ENCODE results near the gene HJURP. TPM values are rescaled to one million over a fixed set of nuclear protein-coding genes. Genes with fewer than 3 reads are reported as not detected.

The HJURP gene
- total RNA-seq, 2 experiments from 2014 or later: 98.4 to 102 TPM

DNA sequence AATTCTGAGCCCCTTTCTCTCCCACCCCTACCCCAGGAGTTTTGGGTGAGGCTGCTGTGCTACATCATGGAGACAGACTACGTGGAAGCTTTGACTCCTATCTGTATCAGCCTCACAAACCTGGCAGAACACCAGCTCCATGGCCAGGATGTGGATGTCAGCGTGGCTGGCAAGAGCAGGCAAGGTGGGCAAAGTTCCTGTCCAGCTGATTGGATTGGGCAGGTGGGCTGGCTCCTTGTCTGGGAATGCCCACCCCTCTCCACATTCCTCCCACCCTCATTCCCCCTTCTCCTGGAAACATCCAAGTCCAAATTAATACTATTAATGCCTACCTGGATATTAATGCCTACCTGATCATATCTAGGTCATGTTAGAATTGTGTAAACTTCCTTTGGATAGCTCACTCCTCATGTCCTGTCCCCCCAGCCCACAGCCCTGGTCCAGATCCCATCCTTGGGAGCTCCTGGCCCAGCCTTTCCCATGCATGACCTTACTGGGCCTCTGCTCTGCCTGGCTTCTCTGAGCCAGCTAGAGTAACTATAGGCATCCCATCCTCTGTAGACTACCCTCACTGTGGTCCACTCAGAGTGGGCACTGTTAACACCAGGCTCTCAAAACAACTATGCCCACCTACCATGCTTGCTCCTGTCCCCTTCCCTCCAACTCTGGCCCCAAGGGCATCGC lies 52.1 kb downstream of the HJURP start:
- no peak overlapping the region for H3K27ac Mint-ChIP-seq
- H3K4me1 Mint-ChIP-seq (ENCODE audit: low read depth): no peaks in the 10 kb centered on the region
- H3K9me3 Mint-ChIP-seq: no peaks in the 10 kb centered on the region
- peaks cover 2% of the 10 kb centered on the region for H3K27me3 Mint-ChIP-seq
- H3K4me3 Mint-ChIP-seq: no peak overlapping the region
- no peaks in the 10 kb centered on the region for H3K36me3 Mint-ChIP-seq
- peak; percentile 3 for DNase-seq
- ChIA-PET CTCF (no interaction called here), POLR2A (no interaction called here)
- intact Hi-C loops (cut with micrococcal nuclease): no loop called here

DNA sequence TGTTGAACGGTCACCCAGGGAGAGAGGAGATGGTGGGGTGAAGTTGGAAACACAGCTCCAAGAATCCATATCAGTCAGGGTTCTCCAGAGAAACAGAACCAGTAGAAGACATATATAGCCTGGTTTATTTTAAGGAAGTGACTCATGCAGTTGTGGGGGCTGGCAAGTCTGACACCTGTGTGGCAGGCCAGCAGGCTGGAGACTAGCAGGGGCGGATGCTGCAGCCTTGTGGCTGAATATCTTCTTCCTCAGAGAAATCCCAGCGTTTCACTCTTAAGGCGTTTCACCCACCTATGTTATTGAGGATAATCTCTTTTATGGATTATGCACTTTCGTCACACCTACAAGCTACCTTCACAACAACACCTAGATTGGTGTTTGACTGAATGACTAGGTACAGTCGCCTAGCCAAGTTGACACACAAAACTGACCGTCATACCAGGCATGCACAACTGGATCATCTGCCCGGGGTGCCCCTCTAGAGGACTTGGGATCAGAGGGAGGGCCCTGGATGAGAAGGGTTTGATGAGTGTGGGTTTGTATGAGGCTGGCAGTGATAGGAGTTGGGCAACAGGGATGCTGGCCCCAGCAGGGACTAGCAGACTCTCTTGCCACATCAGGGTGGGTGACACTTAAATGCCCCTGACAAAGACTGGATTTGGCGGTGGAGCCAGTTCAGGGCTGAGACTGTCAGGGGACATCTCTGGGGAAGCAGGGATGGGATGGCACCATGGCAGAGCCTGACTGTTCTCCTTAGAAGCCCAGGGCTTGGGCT lies 52.8 kb downstream of the HJURP start:
- DNase-seq: peak; percentile 25
- H3K27ac Mint-ChIP-seq: no peak overlapping the region
- no peaks in the 10 kb centered on the region for H3K9me3 Mint-ChIP-seq
- H3K4me3 Mint-ChIP-seq: no peak overlapping the region
- no peaks in the 10 kb centered on the region for H3K4me1 Mint-ChIP-seq (ENCODE audit: low read depth)
- intact Hi-C loops (cut with micrococcal nuclease): no loop called here
- ChIA-PET POLR2A (no interaction called here), CTCF (no interaction called here)
- no peaks in the 10 kb centered on the region for H3K36me3 Mint-ChIP-seq
- H3K27me3 Mint-ChIP-seq: peaks cover 2% of the 10 kb centered on the region

- POLR2A ChIA-PET: no interaction called here
- no peak for DNase-seq
- Mint-ChIP-seq H3K36me3 (no peaks in the 10 kb centered on the region), H3K4me1 (ENCODE audit: low read depth) (no peaks in the 10 kb centered on the region), H3K27ac (no peak overlapping the region), H3K4me3 (no peak overlapping the region), H3K9me3 (no peaks in the 10 kb centered on the region), H3K27me3 (peaks cover 2% of the 10 kb centered on the region)
- intact Hi-C loops (cut with micrococcal nuclease): no loop called here
- CTCF ChIA-PET: no interaction called here
Measured at GRCh38 chr2:233800208-233800607, 54.1 kb downstream of the HJURP start.

- Mint-ChIP-seq H3K9me3 (no peaks in the 10 kb centered on the region), H3K27me3 (peaks cover 2% of the 10 kb centered on the region), H3K4me1 (ENCODE audit: low read depth) (no peaks in the 10 kb centered on the region), H3K4me3 (no peak overlapping the region), H3K27ac (no peak overlapping the region), H3K36me3 (no peaks in the 10 kb centered on the region)
- CTCF ChIA-PET: no interaction called here
- peak; percentile 4 for DNase-seq
- intact Hi-C loops (cut with micrococcal nuclease): no loop called here
- POLR2A ChIA-PET: no interaction called here
Measured at GRCh38 chr2:233799716-233800115, 54.6 kb downstream of the HJURP start.

DNA sequence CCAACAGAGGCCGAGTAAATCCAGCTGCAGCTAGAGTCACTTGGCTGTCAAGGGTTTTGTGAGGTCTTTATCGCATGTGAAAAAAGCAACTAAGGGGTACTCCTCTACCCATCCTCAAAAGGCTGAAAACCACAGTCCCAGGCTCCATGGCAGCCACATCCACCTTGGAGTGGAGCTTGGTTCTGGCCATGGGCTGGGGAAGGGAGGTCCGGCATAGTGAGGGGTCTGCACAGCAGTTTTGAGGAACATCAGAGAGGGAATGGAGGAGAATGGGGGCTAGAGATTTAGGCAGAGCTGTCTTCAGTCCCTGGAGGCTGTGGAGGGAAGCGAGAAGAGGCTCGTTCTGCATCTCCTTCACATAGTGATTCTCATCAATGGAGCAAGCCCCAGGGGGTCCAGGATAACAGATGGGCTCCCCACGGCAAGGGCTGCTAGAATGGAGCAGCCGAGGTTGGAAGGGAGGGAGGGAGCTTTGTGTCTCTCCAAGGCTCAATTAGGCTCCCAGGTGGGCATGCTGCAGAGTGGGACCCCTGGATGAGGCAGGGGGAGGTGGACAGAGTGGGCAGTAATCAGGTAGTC lies 55.2 kb downstream of the HJURP start:
- H3K4me1 Mint-ChIP-seq (ENCODE audit: low read depth): no peaks in the 10 kb centered on the region
- no peaks in the 10 kb centered on the region for H3K9me3 Mint-ChIP-seq
- ChIA-PET POLR2A (no interaction called here), CTCF (no interaction called here)
- no peaks in the 10 kb centered on the region for H3K36me3 Mint-ChIP-seq
- no peak overlapping the region for H3K4me3 Mint-ChIP-seq
- no peak for DNase-seq
- intact Hi-C loops (cut with micrococcal nuclease): no loop called here
- H3K27me3 Mint-ChIP-seq: peaks cover under 1% of the 10 kb centered on the region
- no peak overlapping the region for H3K27ac Mint-ChIP-seq

DNA sequence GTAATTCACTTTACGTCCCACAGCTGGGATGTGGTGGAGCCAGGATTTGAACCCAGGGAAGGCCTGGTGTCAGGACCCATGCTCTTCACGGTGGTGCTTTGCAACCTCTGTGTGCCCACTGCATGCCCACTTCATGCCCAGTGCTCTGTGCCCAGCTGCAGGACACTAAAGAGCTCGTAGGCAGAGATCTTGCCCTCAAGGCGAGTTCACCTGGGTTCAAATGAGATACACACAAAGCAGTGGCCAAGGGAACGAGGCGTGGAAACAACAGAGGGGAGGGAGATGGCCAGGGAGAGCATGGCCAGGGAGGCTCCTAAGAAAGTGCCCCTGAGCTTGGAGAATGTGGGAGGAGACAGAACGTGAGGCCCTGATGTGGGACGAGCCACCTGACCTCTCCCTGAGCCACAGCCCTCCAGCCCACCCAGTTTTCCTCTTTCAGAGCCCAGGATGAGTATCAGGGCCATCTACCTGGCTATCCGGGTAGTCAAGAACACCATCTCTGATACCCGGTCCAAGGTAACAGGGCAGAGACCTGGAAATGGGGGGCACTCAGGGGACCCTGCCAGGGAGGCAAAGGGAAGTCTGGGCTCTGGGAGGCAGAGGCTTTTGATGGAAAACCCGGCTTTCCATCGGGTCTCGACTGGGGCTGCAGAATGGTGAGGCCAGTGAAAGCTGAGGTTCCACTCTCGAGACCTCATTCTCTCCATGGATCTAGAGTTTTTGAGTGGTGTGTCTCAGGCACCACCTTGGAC lies 55.8 kb downstream of the HJURP start:
- DNase-seq: peak; percentile 1

GRCh38 chr2:233796254-233796653 lies 58.1 kb downstream of the HJURP start:
- ChIA-PET CTCF (no interaction called here), POLR2A (no interaction called here)
- Mint-ChIP-seq H3K27ac (no peak overlapping the region), H3K4me3 (no peak overlapping the region), H3K9me3 (no peaks in the 10 kb centered on the region), H3K27me3 (no peaks in the 10 kb centered on the region), H3K36me3 (no peaks in the 10 kb centered on the region), H3K4me1 (ENCODE audit: low read depth) (no peaks in the 10 kb centered on the region)
- DNase-seq: no peak
- intact Hi-C loops (cut with micrococcal nuclease): no loop called here

More for the DNA sequence above, 55.8 kb downstream of the HJURP start:
- no peaks in the 10 kb centered on the region for H3K27me3 Mint-ChIP-seq
- no peaks in the 10 kb centered on the region for H3K4me1 Mint-ChIP-seq (ENCODE audit: low read depth)
- ChIA-PET CTCF (no interaction called here), POLR2A (no interaction called here)
- H3K27ac Mint-ChIP-seq: no peak overlapping the region
- intact Hi-C loops (cut with micrococcal nuclease): no loop called here
- no peaks in the 10 kb centered on the region for H3K36me3 Mint-ChIP-seq
- H3K4me3 Mint-ChIP-seq: no peak overlapping the region
- no peaks in the 10 kb centered on the region for H3K9me3 Mint-ChIP-seq

DNA sequence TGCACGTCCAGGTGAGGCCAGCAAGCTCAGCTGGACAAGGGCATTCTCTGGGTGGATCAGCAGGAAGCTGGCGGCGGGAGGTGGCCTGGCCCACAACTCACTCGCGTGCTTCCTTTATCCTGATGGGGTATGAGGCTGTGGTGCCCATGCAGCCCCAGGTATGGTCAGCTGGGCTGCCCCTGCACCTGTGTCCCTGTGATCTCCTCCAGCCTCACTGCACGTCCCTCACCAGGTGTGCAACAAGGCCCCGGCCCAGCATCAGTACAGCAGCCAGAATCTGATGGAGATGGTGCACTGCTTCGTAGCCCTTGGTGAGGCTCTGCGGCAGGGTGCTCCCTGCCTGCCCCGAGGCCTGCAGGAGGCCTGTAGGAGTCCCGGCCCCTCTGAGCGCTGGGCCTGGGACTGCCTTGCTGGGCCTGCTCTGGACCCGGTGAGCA lies 58.6 kb downstream of the HJURP start:
- CTCF ChIA-PET: no interaction called here
- Mint-ChIP-seq H3K36me3 (no peaks in the 10 kb centered on the region), H3K27ac (no peak overlapping the region), H3K4me3 (no peak overlapping the region), H3K27me3 (no peaks in the 10 kb centered on the region), H3K4me1 (ENCODE audit: low read depth) (no peaks in the 10 kb centered on the region), H3K9me3 (no peaks in the 10 kb centered on the region)
- POLR2A ChIA-PET: no interaction called here
- intact Hi-C loops (cut with micrococcal nuclease): no loop called here
- peak; percentile 1 for DNase-seq

- POLR2A ChIA-PET: no interaction called here
- CTCF ChIA-PET: no interaction called here
- Mint-ChIP-seq H3K27me3 (no peaks in the 10 kb centered on the region), H3K9me3 (no peaks in the 10 kb centered on the region), H3K36me3 (no peaks in the 10 kb centered on the region), H3K4me1 (ENCODE audit: low read depth) (no peaks in the 10 kb centered on the region), H3K27ac (no peak overlapping the region), H3K4me3 (no peak overlapping the region)
- no peak for DNase-seq
- intact Hi-C loops (cut with micrococcal nuclease): no loop called here
Measured at GRCh38 chr2:233794128-233794658, 60.1 kb downstream of the HJURP start.

DNA sequence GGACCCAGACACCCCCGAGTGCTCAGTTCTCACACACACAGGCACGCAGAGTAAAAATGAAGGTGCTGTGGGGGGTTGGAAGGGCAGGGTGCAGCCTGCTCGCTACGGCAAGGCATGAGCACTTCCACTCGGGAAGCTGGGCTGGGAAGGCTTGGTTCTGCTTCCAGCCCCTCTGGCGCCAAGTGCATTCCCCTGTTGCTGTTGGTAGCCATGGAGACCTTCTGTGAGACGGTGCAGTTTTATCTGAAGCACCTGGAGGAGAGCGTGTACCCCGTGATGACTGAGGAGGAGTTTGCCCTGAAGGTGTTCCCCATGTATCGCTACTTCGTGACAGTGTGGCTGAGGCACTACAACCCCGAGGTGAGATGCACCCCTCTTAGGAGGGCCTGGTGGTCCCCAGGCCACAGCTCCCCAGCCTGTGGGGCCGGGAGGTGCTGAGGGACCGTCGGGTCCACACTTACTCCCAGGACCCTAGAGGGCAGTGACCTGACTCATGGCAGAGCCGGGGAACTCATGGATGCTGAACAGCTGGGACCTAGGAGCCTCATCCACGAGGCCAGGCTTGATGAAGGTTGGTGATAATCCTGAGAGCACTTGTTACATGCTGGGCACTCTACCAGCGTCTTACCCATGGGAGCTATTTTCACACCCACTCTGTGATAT lies 60.7 kb downstream of the HJURP start:
- POLR2A ChIA-PET: no interaction called here
- Mint-ChIP-seq H3K4me3 (no peak overlapping the region), H3K36me3 (no peaks in the 10 kb centered on the region), H3K27me3 (no peaks in the 10 kb centered on the region), H3K27ac (no peak overlapping the region), H3K9me3 (no peaks in the 10 kb centered on the region), H3K4me1 (ENCODE audit: low read depth) (no peaks in the 10 kb centered on the region)
- CTCF ChIA-PET: no interaction called here
- intact Hi-C loops (cut with micrococcal nuclease): no loop called here
- no peak for DNase-seq

GRCh38 chr2:233792720-233793119 lies 61.6 kb downstream of the HJURP start:
- Mint-ChIP-seq H3K36me3 (no peaks in the 10 kb centered on the region), H3K9me3 (no peaks in the 10 kb centered on the region), H3K4me3 (no peak overlapping the region), H3K4me1 (ENCODE audit: low read depth) (no peaks in the 10 kb centered on the region), H3K27me3 (no peaks in the 10 kb centered on the region), H3K27ac (no peak overlapping the region)
- intact Hi-C loops (cut with micrococcal nuclease): no loop called here
- ChIA-PET CTCF (no interaction called here), POLR2A (no interaction called here)
- no peak for DNase-seq

GRCh38 chr2:233791883-233792329 lies 62.4 kb downstream of the HJURP start:
- H3K9me3 Mint-ChIP-seq: no peaks in the 10 kb centered on the region
- no peak overlapping the region for H3K4me3 Mint-ChIP-seq
- no peak for DNase-seq
- no peaks in the 10 kb centered on the region for H3K4me1 Mint-ChIP-seq (ENCODE audit: low read depth)
- ChIA-PET POLR2A (no interaction called here), CTCF (no interaction called here)
- H3K27me3 Mint-ChIP-seq: no peaks in the 10 kb centered on the region
- H3K36me3 Mint-ChIP-seq: no peaks in the 10 kb centered on the region
- intact Hi-C loops (cut with micrococcal nuclease): no loop called here
- H3K27ac Mint-ChIP-seq: no peak overlapping the region

Measured in activated CD4-positive, alpha-beta memory T cell treated with anti-CD3 and anti-CD28 coated beads for 36 hours (primary cell).